ENCODE measurements around the gene EIF4E3.

DNA sequence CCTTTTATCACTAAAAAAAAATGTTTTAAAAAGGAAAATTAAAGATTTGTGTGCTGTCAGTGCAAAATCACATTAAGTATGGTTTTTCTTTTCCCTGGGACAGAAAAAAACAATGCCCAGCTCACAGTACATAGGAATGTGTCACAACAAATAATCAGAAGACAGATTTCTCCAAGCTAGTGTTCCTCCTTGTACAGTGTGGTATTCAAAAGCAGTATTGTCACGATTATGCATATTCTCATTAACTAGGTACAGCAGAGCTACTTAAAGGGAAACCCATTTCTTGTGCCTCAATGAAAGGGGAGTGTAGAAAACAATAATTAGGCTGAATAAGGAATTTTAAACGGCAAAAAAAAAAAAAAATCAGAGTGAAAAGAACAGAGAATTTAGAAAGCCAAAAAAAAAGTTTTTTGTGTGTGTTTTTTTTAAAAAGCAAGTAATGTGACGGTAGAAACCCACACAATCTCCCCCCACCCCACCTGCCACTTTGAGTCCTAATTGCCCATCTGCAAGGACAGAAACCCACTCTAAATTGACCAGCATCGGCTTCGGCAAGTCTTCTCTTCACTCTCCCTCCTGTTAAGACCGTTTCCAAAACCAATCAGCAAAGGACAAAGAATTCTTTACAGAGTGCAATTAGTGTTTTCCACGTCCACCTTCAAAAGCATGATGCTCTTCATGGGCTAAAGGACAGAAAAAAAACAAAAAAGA, 41.0 kb downstream of the EIF4E3 start:
- no peak for TF ChIP-seq EZH2 (optimal IDR thresholded peaks at IDR 0.05; ENCODE audit: low read depth, low read length)
- TF ChIP-seq, protein P1, sequence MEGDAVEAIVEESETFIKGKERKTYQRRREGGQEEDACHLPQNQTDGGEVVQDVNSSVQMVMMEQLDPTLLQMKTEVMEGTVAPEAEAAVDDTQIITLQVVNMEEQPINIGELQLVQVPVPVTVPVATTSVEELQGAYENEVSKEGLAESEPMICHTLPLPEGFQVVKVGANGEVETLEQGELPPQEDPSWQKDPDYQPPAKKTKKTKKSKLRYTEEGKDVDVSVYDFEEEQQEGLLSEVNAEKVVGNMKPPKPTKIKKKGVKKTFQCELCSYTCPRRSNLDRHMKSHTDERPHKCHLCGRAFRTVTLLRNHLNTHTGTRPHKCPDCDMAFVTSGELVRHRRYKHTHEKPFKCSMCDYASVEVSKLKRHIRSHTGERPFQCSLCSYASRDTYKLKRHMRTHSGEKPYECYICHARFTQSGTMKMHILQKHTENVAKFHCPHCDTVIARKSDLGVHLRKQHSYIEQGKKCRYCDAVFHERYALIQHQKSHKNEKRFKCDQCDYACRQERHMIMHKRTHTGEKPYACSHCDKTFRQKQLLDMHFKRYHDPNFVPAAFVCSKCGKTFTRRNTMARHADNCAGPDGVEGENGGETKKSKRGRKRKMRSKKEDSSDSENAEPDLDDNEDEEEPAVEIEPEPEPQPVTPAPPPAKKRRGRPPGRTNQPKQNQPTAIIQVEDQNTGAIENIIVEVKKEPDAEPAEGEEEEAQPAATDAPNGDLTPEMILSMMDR (IDR thresholded peaks at IDR 0.05; ENCODE audit: low read length), result no peak

Data from MM.1S (cell line).